Kidney (tissue), 14 donors: ENCODE results near the gene C1S. TPM values are rescaled to one million over a fixed set of nuclear protein-coding genes. Genes with fewer than 3 reads are reported as not detected.

Experiments used
- DNase-seq, 5 donors: peaks; one replicate each; pipeline ENCODE4 v3.0.0-alpha.2; 2013 to 2020
- FAIRE-seq: peaks from 2 replicates; lab custom pipeline; 2012; peaks lifted over from hg19 to GRCh38; lab: Jason Lieb, UNC
- H3K27ac ChIP-seq, 2 donors: one replicate each; pipeline ENCODE4 v1.7.0; 2013; ENCODE audit warnings: low read depth in 2 of 2, low read length in 2 of 2, inconsistent platforms in 1 of 2
- H3K27me3 ChIP-seq: one replicate; pipeline ENCODE4 v1.7.1; 2013; ENCODE audit warnings: low read length, inconsistent platforms; ENCODE audit not compliant: control insufficient read depth, insufficient read depth
- H3K36me3 ChIP-seq, 3 donors: one replicate each; pipeline versions ENCODE4 v1.7.0 to v1.7.1; 2013; ENCODE audit warnings: low read length in 3 of 3, control low read depth in 1 of 3, inconsistent platforms in 1 of 3; ENCODE audit not compliant: insufficient read depth in 3 of 3, control insufficient read depth in 2 of 3
- H3K4me1 ChIP-seq, 3 donors: one replicate each; pipeline versions ENCODE4 v1.7.0 to v1.7.1; 2013; ENCODE audit warnings: low read length in 3 of 3, inconsistent platforms in 1 of 3, low read depth in 1 of 3; ENCODE audit not compliant: control insufficient read depth in 2 of 3, insufficient read depth in 2 of 3
- H3K4me3 ChIP-seq, 3 donors: one replicate each; pipeline versions ENCODE4 v1.7.0 to v1.8.1; 2013; ENCODE audit warnings: low read length in 3 of 3, control low read depth in 1 of 3, inconsistent platforms in 1 of 3
- H3K9ac ChIP-seq, 3 donors: one replicate each; pipeline versions ENCODE4 v1.7.0 to v1.7.1; 2013; ENCODE audit warnings: low read length in 3 of 3, control low read depth in 1 of 3, inconsistent platforms in 1 of 3
- H3K9me3 ChIP-seq, 3 donors: one replicate each; pipeline versions ENCODE4 v1.7.0 to v1.7.1; 2013; ENCODE audit warnings: low read length in 3 of 3, control low read depth in 1 of 3, inconsistent platforms in 1 of 3; ENCODE audit not compliant: control insufficient read depth in 2 of 3, insufficient read depth in 1 of 3
- CTCF ChIP-seq: IDR thresholded peaks from 3 replicates; pipeline ENCODE4 v1.5.1; 2012; ENCODE audit warnings: mild to moderate bottlenecking, moderate library complexity, borderline replicate concordance; ENCODE audit not compliant: insufficient read depth; ENCODE audit errors: extremely low read depth
- intact Hi-C: fragments of 100-400 bp; cut with DNase I; formaldehyde crosslinking; loops from one replicate; pipeline ENCODE4 v1.11.1; 2022
- polyA plus RNA-seq: library from polyadenylated mRNA; stranded (reverse); fragments of 350-450 nt; fragmentation: Illumina TruSeq; extraction: RNeasy Lipid Tissue Mini Kit (QIAGEN cat#74804); gene quantifications from one replicate; pipeline ENCODE4 v1.2.3, GENCODE V29; 2014; ENCODE audit warnings: low read depth, low replicate concordance; ENCODE audit not compliant: insufficient read depth
- total RNA-seq: library from RNA; stranded (reverse); fragmentation: NEBNext Ultra II Directional; extraction: Animal tissue kit (Norgen Biotek cat#: 25700); gene quantifications from one replicate; pipeline ENCODE4 v1.2.1, GENCODE V29; 2021
- donor health status: control.
- donor health status: control.
- donor health status: control.
- donor health status: control.
- donor health status: control.
- donor health status: DM: yes; HTN: yes; CAD: no.
- donor health status: Normal renal cell carcinoma (clear cell type).

C1S gene
- total and polyA plus RNA-seq, 2 donors from 2014 or later, result 81.2 to 402 TPM

GRCh38 chr12:7114008-7114407, 53.5 kb downstream of the C1S start:
- H3K27ac ChIP-seq, result no peak overlapping the region
- no peaks in the 10 kb centered on the region for H3K27me3 ChIP-seq
- no peak overlapping the region for H3K9ac ChIP-seq
- intact Hi-C loops, result no loop called here
- H3K4me1 ChIP-seq, result peaks cover 0 to 6% (median 0%) of the 10 kb centered on the region in 3 donors
- TF ChIP-seq CTCF, result no peak
- H3K4me3 ChIP-seq, result no peak overlapping the region
- FAIRE-seq (no peak), DNase-seq (peak in 1 of 5 donors; percentile 13)
- H3K36me3 ChIP-seq, result peaks cover 0 to 4% (median 0%) of the 10 kb centered on the region in 3 donors
- H3K9me3 ChIP-seq, result no peaks in the 10 kb centered on the region

GRCh38 chr12:7114851-7115250, 54.3 kb downstream of the C1S start:
- H3K9me3 ChIP-seq, result no peaks in the 10 kb centered on the region
- H3K27ac ChIP-seq, result no peak overlapping the region
- FAIRE-seq (no peak), DNase-seq (peak in 1 of 5 donors; percentile 17)
- no peak for TF ChIP-seq CTCF
- no peak overlapping the region for H3K9ac ChIP-seq
- intact Hi-C loops, result no loop called here
- H3K36me3 ChIP-seq, result peaks cover 0 to 4% (median 0%) of the 10 kb centered on the region in 3 donors
- H3K4me3 ChIP-seq, result no peak overlapping the region
- H3K4me1 ChIP-seq, result peaks cover 0 to 2% (median 0%) of the 10 kb centered on the region in 3 donors
- H3K27me3 ChIP-seq, result no peaks in the 10 kb centered on the region

- Histone ChIP-seq H3K4me3 (no peak overlapping the region), H3K4me1 (peaks cover 0 to 2% (median 0%) of the 10 kb centered on the region in 3 donors), H3K9me3 (no peaks in the 10 kb centered on the region), H3K27me3 (no peaks in the 10 kb centered on the region), H3K27ac (no peak overlapping the region), H3K36me3 (peaks cover 0 to 4% (median 0%) of the 10 kb centered on the region in 3 donors), H3K9ac (no peak overlapping the region)
- intact Hi-C loops, result no loop called here
- DNase-seq, result peak in 1 of 5 donors; percentile 4
- no peak for FAIRE-seq
- TF ChIP-seq CTCF, result no peak
Measured at GRCh38 chr12:7116196-7116595, 55.7 kb downstream of the C1S start.

- H3K9ac ChIP-seq, result no peak overlapping the region
- FAIRE-seq (no peak), DNase-seq (no peak)
- TF ChIP-seq CTCF, result no peak
- H3K4me3 ChIP-seq, result no peak overlapping the region
- H3K9me3 ChIP-seq, result no peaks in the 10 kb centered on the region
- peaks cover 0 to 4% (median 0%) of the 10 kb centered on the region in 3 donors for H3K36me3 ChIP-seq
- no peaks in the 10 kb centered on the region for H3K27me3 ChIP-seq
- H3K27ac ChIP-seq, result no peak overlapping the region
- H3K4me1 ChIP-seq, result peaks cover 0 to 7% (median 0%) of the 10 kb centered on the region in 3 donors
- intact Hi-C loops, result no loop called here
Measured at GRCh38 chr12:7116916-7117315, 56.4 kb downstream of the C1S start.
